SHP77 treated with DMSO at 0.1 percent for 48 hours (cell line): ENCODE measurements around the gene SRRT.
"Not testable (repeated sequence)": the region's sequence is repeated elsewhere in the genome, so short reads cannot be mapped to it uniquely, and the experiment has no call there.

Experiments
- DNase-seq: peaks from one replicate; lab custom pipeline; 2025; lab: John Stamatoyannopoulos, UW

SRRT gene

GRCh38 chr7:100894860-100895700 is 20.2 kb downstream of the SRRT start:
- no peak for DNase-seq

- DNase-seq, result no peak
Measured at GRCh38 chr7:100895701-100895955, 20.7 kb downstream of the SRRT start, which contains the start of gene ACHE. ACHE (minus strand) TSS chr7:100895888; CDS start chr7:100894232, 1,656 bp downstream.

- no peak for DNase-seq
Measured at GRCh38 chr7:100895956-100896731, 21.2 kb downstream of the SRRT start.

GRCh38 chr7:100896732-100897608 is 22.1 kb downstream of the SRRT start:
- DNase-seq, result no peak

- no peak for DNase-seq
Measured at GRCh38 chr7:100897772-100898454, 23.0 kb downstream of the SRRT start.

- DNase-seq, result no peak
Measured at GRCh38 chr7:100899432-100899831, 24.5 kb downstream of the SRRT start.

GRCh38 chr7:100900978-100901377 is 26.1 kb downstream of the SRRT start:
- DNase-seq, result no peak

- no peak for DNase-seq
Measured at GRCh38 chr7:100901921-100902332, 27.0 kb downstream of the SRRT start.

GRCh38 chr7:100902638-100903037 is 27.7 kb downstream of the SRRT start:
- DNase-seq, result no peak

GRCh38 chr7:100908512-100908911 is 33.6 kb downstream of the SRRT start:
- DNase-seq, result no peak

- not testable (repeated sequence) for DNase-seq
Measured at GRCh38 chr7:100910443-100910842, 35.5 kb downstream of the SRRT start.

- no peak for DNase-seq
Measured at GRCh38 chr7:100911484-100911883, 36.6 kb downstream of the SRRT start.

- DNase-seq, result no peak
Measured at GRCh38 chr7:100914208-100914878, 39.4 kb downstream of the SRRT start.

GRCh38 chr7:100914879-100915447 is 40.1 kb downstream of the SRRT start:
- DNase-seq, result no peak

- not testable (repeated sequence) for DNase-seq
Measured at GRCh38 chr7:100919335-100919734, 44.4 kb downstream of the SRRT start.

- DNase-seq, result not testable (repeated sequence)
Measured at GRCh38 chr7:100919779-100920437, 45.0 kb downstream of the SRRT start.

- no peak for DNase-seq
Measured at GRCh38 chr7:100921039-100921438, 46.1 kb downstream of the SRRT start.

GRCh38 chr7:100923616-100924015 is 48.7 kb downstream of the SRRT start:
- not testable (repeated sequence) for DNase-seq

GRCh38 chr7:100929808-100930174 is 54.9 kb downstream of the SRRT start:
- no peak for DNase-seq

GRCh38 chr7:100933734-100934133 is 58.8 kb downstream of the SRRT start:
- no peak for DNase-seq
